CD4-positive, alpha-beta T cell treated with Interleukin-4 for 1 hour (primary cell): ENCODE results near the gene ASCC1.

ENCODE experiments used
- DNase-seq, 2 donors: peaks; one replicate each; pipeline ENCODE4 v3.0.0-alpha.2; 2020 to 2022

Gene ASCC1

DNA sequence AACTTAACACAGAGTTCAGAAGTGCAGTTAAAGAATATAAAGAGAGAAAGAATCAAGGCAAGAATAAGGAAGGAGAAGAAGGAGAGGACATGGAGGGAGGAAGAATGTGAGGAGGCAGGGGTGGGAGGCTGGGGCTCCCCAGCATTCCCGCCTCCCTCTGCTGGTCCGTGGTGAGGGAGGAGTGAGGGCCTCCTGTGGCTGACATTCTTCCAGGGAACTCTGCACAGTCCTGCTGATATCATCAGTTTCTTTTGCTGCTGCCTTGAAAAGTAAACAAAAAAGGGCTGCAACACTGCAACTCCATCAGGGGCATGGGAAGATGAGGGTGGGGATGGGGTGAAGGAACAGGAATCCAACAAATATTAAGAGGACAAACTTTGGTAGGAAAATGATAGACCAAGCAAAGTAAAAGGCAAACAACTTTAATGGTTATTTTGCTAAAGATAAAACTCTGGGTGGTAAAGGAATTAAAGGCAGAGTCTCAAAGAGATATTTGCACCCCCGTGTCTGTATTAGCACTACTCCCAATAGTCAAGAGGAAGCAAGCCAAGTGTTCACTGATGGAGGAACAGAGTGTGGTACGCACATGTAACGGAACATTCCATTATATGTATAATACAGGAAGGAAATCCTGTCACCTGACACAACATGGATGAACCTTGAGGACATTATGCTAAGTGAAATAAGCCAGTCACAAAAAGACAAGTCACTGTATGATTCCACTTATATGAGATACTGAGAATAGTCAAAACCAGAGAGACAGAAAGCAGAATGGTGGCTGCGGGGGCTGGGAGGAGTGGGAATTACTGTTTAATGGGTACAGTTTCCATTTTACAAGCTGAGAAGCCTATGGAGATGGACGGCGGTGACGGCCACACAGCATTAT is 119.7 kb downstream of the ASCC1 start:
- DNase-seq = no peak

DNA sequence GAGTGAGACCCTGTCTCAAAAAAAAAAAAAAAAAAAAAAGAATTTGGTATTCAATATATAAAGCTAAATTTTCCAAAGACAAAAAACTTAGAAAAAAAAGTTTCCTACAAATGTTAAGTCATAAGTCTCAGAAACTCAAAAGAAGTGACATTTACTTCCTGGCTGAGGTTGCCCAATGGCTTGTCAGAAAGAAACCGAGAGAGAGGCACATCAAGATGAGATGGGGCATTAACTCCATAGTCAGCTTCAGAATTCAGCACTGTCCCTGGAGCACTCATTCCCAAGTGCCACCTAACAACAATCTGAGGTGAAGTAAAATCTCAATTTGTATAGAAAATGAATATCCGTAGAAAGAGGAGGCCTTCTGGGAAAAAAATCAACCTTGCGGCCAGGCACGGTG is 120.9 kb downstream of the ASCC1 start:
- DNase-seq = no peak

DNA sequence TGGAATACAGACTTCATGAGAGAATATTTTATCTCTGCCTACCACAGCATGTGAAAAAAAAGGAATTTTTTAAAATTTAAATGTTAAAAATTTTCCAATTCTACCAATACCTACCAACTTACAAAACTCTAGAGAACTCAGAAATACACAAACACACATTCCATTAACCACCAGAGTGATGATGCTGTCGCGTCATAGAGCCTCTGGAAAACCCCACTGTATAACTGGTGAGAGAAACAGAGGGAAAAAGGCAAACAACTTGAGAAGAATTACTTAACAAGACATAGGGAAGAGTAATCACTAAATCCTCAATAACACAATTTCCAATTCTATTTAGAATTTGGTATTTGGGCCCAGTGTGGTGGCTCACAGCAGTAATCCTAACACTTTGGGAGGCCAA is 121.5 kb downstream of the ASCC1 start:
- no peak for DNase-seq

DNA sequence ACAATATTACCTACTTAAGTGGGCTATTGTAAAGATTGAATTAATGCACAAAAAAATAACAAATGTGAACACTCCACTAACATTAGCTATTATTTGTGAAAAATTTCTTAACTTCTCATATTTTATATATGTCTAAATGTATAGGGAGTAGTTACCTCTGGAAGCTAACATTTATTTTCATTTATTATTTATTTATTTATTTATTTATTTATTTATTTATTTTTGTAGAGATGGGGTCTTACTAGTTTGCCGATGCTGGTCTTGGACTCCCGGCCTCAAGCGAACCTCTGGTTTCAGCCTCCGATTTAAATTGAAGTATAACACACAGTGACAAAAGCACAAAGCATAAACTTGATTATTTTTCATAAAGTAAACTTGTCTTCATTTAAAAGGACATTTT is 122.6 kb downstream of the ASCC1 start:
- DNase-seq = no peak

DNA sequence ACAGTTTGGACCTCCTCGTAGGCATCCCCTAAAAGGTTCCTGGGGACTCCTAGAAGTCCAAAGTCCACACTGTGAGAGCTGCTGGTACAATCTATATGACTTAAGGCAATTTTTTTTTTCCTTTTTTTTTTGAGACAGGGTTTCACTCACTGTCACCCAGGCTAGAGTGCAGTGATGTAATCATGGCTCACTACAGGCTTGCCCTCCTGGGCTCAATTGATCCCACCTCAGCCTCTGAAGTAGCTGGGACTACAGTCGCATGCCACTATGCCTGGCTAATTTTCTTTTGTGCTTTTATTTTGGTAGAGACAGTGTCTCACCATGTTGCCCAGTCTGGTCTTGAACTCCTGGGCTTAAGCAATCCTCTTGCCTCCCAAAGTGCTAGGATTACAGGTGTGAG is 123.1 kb downstream of the ASCC1 start:
- no peak for DNase-seq

DNA sequence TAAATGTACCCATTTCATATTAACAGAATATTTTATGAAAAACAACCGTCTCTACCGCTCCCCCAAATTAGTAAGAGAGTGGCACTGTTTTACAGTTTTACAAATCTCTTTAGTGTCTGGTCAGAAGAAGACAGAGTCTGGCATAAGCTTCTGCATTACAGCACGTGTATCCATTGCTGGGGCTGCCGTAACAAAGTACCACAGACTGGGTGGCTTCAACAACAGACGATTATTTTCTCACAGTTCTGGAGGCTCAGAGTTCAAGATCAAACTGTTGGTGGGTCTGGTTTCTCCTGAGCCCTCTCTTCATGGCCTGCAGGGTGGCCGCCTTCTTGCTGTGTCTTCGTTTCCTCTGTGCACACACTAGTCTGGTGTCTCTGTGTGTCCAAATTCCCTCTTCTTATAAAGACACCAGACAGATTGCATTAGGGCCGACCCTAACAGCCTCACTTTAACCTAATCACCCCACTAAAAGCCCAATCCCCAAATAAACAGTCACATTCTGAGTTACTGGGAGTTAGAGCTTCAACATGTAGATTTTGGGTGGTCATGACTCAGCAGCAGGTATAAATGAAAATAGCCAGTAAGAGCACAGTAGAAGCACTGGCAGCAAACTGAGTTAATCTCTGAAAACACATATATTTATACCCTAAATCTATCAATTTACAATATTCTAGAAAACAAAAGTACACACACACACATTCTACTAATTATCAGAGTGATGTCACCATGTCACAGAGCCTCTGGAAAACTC is 123.7 kb downstream of the ASCC1 start:
- DNase-seq = no peak

DNA sequence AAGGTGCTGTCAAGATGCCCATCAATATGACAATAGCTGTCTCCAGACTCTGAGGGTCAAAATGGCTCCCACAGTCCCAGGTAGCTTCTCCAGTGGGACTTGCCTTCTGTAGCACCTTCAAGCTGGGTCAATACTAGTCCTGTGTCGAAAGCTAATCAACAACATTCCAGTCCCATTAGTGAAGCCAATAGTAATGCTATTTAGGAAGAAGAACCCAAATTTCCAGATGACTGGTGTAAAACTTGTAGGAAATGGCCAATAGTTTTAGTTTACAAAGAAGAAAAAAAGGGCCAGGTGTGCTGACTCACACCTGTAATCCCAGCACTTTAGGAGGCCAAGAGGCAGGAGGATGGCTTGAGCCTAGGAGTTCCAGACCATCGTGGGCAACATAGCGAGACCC is 125.8 kb downstream of the ASCC1 start:
- no peak for DNase-seq

DNA sequence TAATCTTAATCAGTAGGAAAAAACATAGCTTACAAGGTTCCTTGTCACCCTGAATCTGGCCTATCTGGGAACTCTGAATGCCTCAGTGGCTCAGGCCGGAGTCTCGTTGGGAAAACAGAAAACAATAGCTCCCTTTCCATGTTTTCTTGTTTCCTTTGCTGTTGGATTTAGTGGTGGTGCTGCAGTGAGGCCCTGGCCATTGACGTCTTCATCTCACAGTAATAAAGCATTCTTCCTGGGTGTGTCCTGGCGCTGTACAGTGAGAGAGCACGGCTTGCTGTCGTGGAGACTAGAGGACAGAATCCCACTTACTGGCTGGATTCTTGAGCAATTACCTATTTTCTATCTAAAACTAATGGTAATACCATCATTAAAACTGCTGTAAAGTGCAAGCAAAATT is 126.5 kb downstream of the ASCC1 start:
- DNase-seq = peak in 1 of 2 donors; percentile 50

DNA sequence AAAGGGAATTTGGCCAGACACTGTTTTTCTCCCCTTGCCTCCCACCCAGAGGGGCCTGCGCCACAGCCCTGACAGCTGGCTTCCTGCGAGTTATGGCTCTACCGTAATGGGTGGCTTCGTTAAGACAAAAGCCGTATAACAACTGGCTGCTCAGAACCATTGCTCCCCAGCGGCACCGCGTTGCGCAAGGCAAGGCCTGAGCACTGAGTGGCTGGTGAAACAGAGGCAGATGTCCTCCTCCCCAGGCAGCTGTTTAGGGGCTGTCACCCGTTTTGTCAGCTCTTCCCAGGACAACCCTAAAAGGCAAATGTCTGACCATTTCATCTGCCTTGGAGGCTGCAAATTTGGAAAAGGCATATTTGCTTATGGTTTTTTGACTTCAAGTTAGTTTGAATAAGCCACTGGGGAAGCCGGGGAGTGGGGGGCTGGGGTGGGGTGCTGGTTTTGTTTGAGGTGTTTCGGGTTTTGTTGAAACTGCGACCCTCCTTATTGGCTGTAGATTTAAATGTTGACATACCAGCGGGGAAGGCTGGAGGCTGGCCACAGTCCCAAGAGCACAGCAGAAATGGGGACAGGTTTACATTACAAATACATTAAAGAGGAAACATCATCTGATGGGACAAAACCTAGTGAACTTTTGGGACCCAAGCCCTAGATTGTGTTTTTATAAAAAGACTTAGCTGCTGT is 127.0 kb downstream of the ASCC1 start:
- peak in 1 of 2 donors; percentile 59 for DNase-seq

DNA sequence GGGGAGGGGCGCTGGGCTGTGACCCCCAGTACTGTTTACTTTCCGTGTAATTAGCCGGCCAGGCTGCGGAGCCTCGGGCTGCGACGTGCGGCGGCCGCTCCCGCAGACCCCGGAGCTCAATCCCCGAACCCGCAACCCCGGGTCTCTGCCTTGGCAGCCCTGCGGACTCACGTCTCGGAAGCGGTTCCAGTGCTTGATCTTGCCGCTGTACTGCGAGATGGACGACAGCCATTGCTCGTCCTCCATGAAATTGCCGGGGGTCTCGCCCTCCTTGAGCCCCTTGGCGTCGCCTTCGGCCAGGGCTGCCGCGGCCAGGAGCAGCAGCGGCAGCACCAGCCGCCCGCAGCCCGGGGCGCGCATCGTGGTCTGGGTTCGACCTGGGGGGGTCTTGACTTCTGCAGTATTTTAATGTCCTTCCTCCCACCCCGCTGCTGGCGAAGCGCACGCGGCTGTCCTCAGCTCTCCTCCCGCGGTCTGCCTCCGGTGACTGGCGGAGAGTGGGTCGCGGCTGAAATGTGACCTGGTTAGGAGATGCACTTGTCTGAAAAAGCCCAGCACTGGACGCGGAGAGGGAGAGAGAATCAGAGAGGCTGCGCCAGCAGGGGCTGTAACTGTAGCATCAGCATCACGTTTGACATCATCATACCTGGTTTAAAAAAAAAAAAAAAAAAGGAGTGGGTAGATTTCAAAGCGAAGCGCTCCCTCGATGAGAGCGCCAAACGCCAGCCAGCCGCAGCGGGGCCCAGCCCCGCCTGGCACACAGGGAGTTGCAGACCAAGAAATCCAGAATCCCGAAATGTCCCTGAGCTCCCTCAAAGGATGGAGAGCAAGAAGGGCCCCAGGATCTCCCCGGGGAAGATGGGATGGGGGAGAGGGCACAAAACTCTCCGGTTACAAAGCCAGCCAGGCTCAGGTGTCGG is 127.8 kb downstream of the ASCC1 start, which contains the start of gene SPOCK2:
Gene SPOCK2 (minus strand): TSS at position 583 of the 920 bp plus-strand sequence. CDS start 223 bp downstream, at position 360.
- peak; percentile 85 for DNase-seq

DNA sequence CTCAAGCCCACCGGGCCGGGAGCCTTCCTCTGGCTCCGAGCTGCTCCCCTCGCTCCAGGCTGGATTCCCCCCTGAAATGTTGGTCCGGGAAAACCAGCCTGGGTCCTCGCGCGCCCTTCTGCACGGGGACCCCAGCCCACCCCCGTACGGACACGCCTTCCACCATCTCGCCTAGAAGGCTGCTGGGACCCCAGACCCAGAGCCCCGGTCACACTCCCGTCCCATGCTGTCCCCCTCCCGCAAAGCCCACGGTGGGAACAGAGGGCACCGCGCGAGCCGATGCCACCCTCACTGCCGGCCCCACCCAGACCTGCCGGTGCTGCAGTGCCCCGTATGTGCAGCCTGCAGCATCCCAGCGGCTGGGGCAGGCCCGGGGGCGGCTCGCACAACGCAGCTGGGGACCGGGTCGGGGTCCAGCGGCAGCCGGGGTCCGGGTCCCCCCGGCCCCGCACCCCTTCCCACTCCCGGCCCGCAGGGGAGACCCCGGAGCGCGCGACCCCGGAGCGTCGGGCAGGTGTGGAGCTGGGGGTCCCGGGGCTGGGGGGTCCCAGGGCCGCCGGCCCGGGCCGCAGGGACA is 128.6 kb downstream of the ASCC1 start:
- DNase-seq = peak; percentile 34 to 46

DNA sequence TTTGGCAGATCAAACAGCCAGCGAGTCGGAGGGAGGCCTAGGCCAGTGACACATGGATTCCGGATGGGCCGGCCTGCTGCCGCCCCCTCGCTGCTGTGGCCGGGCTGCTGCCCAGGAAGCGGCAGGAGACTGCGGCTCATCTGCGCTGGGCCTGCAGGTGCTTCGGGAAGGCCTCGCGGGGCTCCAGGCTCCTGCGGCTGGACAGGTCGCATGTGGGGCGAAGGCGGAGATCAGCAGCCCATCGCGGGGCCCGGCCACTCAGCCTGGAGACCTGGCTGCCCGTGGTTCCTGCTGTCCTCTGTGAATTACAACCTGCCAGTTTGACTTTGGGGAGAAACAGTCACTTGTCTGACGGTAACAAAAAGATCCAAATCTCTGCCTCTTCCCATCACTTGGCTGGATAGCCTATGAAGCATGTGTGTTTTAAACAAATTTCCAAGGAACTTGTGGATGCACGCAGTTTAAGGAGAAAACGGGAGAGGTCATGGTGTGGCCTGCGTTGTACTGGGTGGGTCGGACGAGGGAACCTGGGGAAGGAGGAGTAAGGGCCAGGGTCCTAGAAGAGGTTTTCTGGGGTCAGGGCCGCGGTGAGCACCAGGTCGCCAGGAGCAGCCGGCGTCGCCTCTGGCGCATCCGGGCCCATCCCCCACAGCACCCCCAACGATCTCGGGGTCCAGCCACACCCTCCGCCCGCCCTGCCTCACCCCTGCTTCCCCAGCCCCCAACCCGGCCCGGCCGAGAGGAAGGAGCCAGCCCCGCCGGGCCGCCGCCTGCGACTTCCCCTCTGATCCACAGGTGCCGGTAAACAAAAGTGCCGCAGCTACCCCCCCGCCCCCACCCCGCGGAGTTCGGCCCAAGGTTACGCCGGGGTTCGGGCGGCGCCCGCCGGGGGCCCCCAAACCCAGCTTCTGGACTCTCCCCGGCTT is 129.3 kb downstream of the ASCC1 start:
- peak; percentile 77 to 79 for DNase-seq

DNA sequence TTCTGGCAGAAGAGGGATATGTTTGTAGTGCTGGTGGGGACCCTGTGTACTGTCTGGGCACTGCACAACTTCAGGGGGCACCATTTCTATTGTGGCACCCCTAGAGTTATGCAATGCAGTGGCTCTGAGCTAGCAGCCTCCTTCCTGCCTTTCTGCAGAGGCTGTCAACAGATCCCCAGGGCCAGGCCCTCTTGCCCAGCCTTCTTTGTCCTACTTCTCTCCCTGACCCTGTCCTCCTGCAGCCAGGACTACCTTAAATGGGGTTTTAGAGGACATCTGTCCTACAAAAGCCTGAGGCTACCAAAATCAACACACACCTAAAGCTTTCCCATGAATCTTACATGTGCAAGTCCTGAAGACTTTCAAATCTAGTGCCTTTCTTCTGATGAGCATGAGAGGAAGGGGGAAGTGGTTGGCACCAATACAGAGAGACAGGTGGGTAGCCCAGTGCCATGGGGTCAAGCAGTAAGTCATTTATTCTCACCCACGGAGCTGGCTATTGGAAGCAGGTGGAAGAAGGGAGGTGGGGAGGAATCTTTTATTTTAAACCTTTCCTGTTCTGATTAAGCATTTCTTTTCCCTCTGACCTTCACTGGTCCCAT is 130.1 kb downstream of the ASCC1 start:
- DNase-seq = no peak

DNA sequence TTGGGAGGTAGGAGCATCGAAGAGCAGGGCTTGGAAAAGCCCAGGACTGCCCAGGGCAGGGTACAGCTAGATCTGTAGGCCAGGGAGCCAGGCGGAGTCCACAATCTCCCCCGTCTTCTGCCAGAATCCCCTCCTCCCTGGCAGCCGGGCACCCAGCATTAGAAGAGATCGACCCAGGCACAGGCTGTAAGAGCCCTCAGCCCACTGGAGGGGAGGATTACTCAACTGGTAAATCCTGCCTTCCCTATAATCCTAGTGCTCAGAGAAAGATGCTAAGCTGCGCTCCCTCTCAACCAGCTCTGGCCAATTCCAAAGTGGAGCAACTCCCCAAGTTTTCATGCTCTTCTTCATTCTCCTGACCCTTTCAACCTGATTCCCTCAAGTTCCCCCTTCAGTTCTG is 130.9 kb downstream of the ASCC1 start:
- no peak for DNase-seq

DNA sequence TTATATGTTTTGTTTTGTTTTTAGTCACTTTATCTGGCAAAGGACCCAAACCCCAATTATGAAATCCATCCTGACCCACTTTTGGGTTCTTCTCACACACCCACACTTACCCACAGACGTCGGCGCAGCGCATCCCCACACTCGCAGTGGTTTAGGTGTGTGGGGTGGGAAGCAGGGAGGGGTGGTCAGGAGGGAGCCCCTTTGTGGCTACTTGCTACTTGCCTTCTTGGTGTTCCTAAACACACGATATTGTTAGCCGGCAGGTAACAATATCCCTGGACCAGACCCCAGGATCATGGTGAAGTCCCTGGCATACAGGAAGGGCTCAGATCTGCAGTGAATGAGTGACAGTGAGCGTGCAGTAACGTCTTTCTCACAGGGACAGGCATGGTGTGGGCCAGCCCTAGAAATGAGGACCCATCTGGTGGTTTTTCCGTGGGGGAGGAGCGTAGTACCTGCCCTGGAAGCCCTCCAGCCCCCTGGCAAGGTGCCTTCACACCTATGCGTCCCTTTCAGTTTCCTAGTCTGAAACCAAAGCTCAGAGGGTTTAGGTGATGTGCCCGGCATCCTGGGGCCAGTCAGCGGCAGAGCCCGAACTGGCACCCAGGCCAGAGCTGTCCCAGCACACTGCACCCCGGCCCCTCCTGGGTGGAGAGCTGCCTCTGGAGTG is 132.2 kb downstream of the ASCC1 start:
- peak; percentile 54 to 75 for DNase-seq

DNA sequence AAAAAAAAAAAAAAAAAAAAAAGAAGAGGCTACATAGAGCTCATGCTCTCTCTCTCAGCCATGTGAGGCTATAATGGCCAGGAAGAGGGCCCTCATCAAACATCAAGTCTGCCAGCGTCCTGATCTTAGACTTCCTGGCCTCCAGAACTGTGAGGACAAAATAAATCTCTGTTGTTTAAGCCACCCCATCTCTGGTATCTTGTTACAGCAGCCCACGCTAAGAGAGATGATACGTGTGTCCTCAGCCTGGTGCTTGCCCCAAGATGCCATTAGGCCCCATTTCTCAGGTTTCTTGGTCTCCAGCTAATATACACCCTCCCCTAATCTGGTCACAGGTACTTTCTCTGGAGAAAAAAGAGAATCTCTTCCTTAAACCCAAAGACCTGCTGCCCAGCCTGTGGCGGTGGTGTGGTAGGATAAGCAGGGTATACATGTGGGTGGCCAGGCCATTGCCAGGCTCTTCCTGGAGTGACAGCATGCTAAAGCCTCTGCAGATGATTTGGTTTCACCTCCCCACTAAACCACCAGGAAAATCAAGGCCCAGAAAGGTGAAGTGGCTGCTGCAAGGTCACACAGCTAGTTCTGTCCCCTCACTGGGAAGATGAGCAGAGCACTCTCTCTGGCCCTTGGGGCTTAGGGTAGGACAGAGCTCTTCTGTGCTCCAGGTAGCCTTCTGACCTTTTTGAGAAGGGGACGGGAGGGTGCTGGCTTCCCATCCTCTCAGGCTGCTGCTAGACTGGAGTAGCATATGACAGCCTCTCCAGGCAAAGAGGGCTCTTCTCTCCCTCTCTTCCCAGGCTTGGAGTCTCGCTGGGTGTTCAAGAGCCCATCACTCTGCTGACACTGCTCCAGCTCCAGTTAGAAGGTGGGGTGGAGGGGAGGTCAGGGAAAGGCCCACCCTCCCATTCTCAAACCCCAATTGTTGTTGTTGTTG is 133.0 kb downstream of the ASCC1 start:
- DNase-seq = no peak

DNA sequence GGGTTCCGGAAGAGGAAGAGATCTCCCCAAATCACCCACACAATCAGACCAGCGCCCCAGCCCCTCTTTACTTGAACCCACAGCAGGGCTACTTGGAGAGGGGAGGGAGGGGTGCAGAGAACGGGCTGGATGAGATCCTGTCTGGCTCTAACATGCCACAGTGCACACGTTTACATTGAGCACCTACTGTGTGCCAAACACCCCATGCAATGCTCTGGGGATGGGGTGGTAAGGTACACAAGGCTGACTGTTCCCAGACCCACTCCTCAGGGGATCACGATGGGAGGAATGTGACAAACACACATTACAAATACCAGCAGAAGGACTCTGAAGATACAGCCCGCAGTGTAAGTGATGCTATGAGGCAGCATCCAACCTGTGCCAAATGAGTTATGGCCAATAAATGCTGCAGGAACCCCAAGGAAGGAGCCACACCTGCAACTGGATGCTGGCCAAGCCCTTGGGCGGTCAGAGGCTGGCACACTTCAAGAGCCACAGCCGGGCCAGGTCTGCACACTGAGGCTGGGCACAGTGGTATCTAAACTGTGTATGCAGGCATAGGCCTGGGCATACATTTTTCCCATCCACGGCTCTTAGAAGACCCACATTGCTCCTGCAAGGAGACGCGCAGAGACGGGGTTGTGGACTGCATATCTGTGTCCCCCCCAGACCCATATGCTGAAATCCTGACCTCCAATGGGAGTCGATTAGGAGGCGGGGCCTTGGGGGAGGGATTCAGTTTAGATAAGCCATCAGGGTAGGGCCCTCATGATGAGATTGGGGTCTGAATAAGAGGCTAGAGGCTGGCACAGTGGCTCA is 134.1 kb downstream of the ASCC1 start:
- no peak for DNase-seq

DNA sequence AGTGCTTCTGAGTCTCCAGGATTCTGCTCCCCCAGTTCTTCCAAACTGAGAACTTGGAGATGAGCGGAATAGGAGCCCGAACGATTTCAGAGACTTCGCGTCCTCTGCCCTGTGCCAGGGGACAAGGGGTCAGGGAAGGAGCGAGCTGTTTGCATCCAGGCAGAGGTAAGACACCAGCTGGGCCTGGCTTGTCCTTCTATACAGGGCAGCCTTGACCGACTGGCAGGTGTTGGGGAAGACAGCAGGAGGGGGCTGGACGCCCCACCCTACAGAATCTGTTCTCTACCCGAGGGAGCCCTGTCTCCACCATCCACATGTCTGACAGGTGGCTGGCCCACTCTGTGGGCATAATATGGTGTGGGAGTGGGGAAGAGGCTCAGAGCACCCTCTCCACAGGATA is 134.9 kb downstream of the ASCC1 start:
- no peak for DNase-seq
